SU-DHL-6 (cell line): Measurements from ENCODE around the gene POM121.
"Not testable (repeated sequence)": the region's sequence is repeated elsewhere in the genome, so short reads cannot be mapped to it uniquely, and the experiment has no call there.

Experiments
- CTCF ChIP-seq: fragments of 200-600 bp; sonication (generic); IDR thresholded peaks from one replicate; pipeline ENCODE4 v1.5.1; 2017; ENCODE audit warnings: antibody characterized with exemption, mild to moderate bottlenecking, low read length, moderate library complexity; ENCODE audit not compliant: insufficient read depth, poor library complexity, severe bottlenecking
- EZH2phosphoT487 ChIP-seq: fragments of 200-600 bp; sonication (generic), shearing (Covaris generic); conservative IDR thresholded peaks from 2 replicates; pipeline ENCODE4 v1.6.1; 2018; ENCODE audit warnings: mild to moderate bottlenecking, antibody characterized with exemption, low read length, moderate library complexity, mixed read lengths

DNA sequence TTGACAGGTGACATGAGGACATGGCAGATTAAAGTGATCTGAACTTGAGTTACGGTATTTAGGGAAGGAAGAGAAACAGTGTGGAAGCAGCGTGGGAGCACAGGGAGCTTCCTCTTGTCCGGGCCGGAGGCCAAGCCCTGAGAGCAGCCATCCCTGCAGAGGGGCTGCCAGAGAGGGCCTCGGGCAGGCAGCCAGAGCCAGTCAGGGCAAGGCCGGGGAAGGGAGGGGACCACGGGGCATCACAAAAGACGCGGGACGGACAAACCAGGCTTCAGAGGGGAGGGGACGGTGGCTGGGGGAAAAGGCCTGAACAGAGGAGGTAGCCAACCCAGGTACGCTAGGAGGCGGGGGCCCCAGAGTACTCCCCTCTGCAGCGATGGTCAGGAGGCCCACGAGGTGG, 20.0 kb downstream of the POM121 start:
- not testable (repeated sequence) for TF ChIP-seq CTCF, EZH2phosphoT487
